AG04449 (cell line): ENCODE data around the gene KCNE2.
"Not testable (repeated sequence)": the region's sequence is repeated elsewhere in the genome, so short reads cannot be mapped to it uniquely, and the experiment has no call there.

Experiments used
- CTCF ChIA-PET: fragments of 350-600 bp; formaldehyde crosslinking; extraction: SDS; loops from one replicate; lab custom pipeline; 2021; ENCODE audit warnings: antibody characterized with exemption; lab: Yijun Ruan, JAX
- POLR2A ChIA-PET: fragments of 400-600, 350-600 bp; formaldehyde crosslinking; extraction: SDS; loops from one replicate; lab custom pipeline; 2020; ENCODE audit warnings: antibody characterized with exemption, inconsistent platforms; lab: Yijun Ruan, JAX
- DNase-seq: peaks from one replicate; pipeline ENCODE4 v3.0.0-alpha.2; 2010; ENCODE audit warnings: low read depth, low spot score
- H3K4me3 ChIP-seq: 2 replicates; pipeline ENCODE4 v1.5.1; 2011; ENCODE audit warnings: low read depth, mild to moderate bottlenecking, control low read depth, low read length

KCNE2 gene

GRCh38 chr21:34400522-34400921 lies 36.7 kb downstream of the KCNE2 start:
- CTCF ChIA-PET, H3K4me3 ChIP-seq, POLR2A ChIA-PET, DNase-seq: not testable (repeated sequence)

- DNase-seq, H3K4me3 ChIP-seq, CTCF ChIA-PET, POLR2A ChIA-PET: not testable (repeated sequence)
Measured at GRCh38 chr21:34404742-34405141, 40.9 kb downstream of the KCNE2 start.

GRCh38 chr21:34405686-34406085 lies 41.9 kb downstream of the KCNE2 start:
- CTCF ChIA-PET, POLR2A ChIA-PET, H3K4me3 ChIP-seq, DNase-seq: not testable (repeated sequence)

GRCh38 chr21:34406102-34406501 lies 42.3 kb downstream of the KCNE2 start:
- H3K4me3 ChIP-seq, CTCF ChIA-PET, DNase-seq, POLR2A ChIA-PET: not testable (repeated sequence)

GRCh38 chr21:34406676-34407075 lies 42.9 kb downstream of the KCNE2 start:
- H3K4me3 ChIP-seq, POLR2A ChIA-PET, CTCF ChIA-PET, DNase-seq: not testable (repeated sequence)

- POLR2A ChIA-PET, CTCF ChIA-PET, H3K4me3 ChIP-seq, DNase-seq: not testable (repeated sequence)
Measured at GRCh38 chr21:34407294-34407693, 43.5 kb downstream of the KCNE2 start.

GRCh38 chr21:34417448-34418077 lies 53.8 kb downstream of the KCNE2 start:
- POLR2A ChIA-PET, H3K4me3 ChIP-seq, CTCF ChIA-PET, DNase-seq: not testable (repeated sequence)
